Measurements from ENCODE around the gene FAM170B. TPM values are rescaled to one million over a fixed set of nuclear protein-coding genes. Genes with fewer than 3 reads are reported as not detected.

The FAM170B gene
- total RNA-seq, 1 experiment from 2014 or later = not detected

DNA sequence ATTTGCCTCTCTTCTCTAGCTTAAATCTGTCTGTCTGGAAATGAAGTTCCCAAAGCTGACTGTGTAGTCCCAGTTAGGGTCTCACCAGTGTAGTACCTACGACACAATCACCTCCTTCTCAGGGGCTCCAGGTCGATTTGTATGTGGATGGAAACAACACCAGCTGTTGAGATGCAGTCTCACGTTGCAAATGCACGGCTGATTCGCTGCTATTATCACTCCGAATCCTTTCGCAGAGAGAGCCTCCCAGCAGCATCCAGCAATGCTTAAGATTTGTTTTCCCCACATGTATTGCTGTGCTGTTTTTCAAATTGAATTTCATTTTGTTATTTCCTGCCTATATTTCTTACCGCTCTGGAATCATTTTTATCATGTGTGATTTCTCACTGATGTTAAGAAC is 34.8 kb downstream of the FAM170B start:
- Histone ChIP-seq H3K9me2 (replicated peaks; ENCODE audit: low read length) (no peaks in the 10 kb centered on the region), H3K4me1 (ENCODE audit: insufficient read depth, low read length) (no peaks in the 10 kb centered on the region), H3K9ac (ENCODE audit: low read length) (no peak overlapping the region), H3K36me3 (ENCODE audit: low read depth, low read length) (no peaks in the 10 kb centered on the region), H3K4me3 (ENCODE audit: low read length) (no peak overlapping the region), H3K27me3 (ENCODE audit: low read length) (peaks cover 93% of the 10 kb centered on the region), H3F3A (ENCODE audit: low read length, unreplicated experiment) (no peaks in the 10 kb centered on the region), H3K4me2 (ENCODE audit: low read length) (no peak overlapping the region), H2AFZ (ENCODE audit: low read length) (no peak overlapping the region), H4K20me1 (ENCODE audit: low read length) (no peaks in the 10 kb centered on the region), H3K79me2 (ENCODE audit: low read length) (no peaks in the 10 kb centered on the region), H3K27ac (ENCODE audit: low read length) (no peak overlapping the region), H3K9me3 (ENCODE audit: low read length) (no peaks in the 10 kb centered on the region)
- TF ChIP-seq EZH2 (IDR thresholded peaks at IDR 0.05; ENCODE audit: low read length, unreplicated experiment) = no peak
- TF ChIP-seq, protein P1, sequence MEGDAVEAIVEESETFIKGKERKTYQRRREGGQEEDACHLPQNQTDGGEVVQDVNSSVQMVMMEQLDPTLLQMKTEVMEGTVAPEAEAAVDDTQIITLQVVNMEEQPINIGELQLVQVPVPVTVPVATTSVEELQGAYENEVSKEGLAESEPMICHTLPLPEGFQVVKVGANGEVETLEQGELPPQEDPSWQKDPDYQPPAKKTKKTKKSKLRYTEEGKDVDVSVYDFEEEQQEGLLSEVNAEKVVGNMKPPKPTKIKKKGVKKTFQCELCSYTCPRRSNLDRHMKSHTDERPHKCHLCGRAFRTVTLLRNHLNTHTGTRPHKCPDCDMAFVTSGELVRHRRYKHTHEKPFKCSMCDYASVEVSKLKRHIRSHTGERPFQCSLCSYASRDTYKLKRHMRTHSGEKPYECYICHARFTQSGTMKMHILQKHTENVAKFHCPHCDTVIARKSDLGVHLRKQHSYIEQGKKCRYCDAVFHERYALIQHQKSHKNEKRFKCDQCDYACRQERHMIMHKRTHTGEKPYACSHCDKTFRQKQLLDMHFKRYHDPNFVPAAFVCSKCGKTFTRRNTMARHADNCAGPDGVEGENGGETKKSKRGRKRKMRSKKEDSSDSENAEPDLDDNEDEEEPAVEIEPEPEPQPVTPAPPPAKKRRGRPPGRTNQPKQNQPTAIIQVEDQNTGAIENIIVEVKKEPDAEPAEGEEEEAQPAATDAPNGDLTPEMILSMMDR (conservative IDR thresholded peaks at IDR 0.05; ENCODE audit: low read depth, low read length) = no peak
- no peak for TF ChIP-seq EZH2phosphoT487 (IDR thresholded peaks at IDR 0.05; ENCODE audit: borderline replicate concordance, low read length)
- ChIA-PET CTCF (no interaction called here), POLR2A (ENCODE audit: unreplicated experiment) (no interaction called here)
- ATAC-seq = no peak
- intact Hi-C loops (cut with micrococcal nuclease) = no loop called here
- no peak for DNase-seq
- BruUV-seq (replicated peaks) = no TSS peak

DNA sequence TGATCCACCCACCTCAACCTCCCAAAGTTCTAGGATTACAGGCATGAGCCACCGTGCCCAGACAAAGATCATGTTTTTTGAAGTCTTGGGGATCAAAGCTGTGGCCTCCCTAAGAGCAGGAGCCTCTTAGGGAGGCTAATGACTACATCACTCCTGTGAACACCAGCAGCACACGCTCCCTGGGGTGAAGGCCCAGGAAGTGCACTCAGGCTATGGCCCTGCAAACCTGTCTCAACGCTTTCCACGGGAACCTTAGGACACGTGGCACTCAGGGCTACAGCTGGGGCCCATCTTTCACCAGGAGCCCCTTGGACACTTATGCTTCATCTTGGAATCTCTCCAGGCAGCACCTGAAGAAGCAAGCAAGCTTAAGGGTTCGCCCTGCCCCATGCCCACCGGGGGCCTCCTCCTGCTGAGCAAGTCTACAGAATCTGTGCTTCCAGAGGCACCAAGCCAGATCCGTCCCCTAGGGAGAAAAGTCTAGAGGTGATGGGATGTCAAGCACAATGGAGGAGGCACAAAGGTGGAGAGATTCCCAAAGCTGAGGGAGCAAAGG is 36.9 kb downstream of the FAM170B start:
- TF ChIP-seq EZH2 (IDR thresholded peaks at IDR 0.05; ENCODE audit: low read length, unreplicated experiment) = no peak
- TF ChIP-seq, protein P1 (conservative IDR thresholded peaks at IDR 0.05; ENCODE audit: low read depth, low read length) = no peak
- no peak for TF ChIP-seq EZH2phosphoT487 (IDR thresholded peaks at IDR 0.05; ENCODE audit: borderline replicate concordance, low read length)
- Histone ChIP-seq H3F3A (ENCODE audit: low read length, unreplicated experiment) (no peaks in the 10 kb centered on the region), H3K4me1 (ENCODE audit: insufficient read depth, low read length) (no peaks in the 10 kb centered on the region), H3K36me3 (ENCODE audit: low read depth, low read length) (no peaks in the 10 kb centered on the region), H2AFZ (ENCODE audit: low read length) (no peak overlapping the region), H4K20me1 (ENCODE audit: low read length) (no peaks in the 10 kb centered on the region), H3K4me3 (ENCODE audit: low read length) (no peak overlapping the region), H3K79me2 (ENCODE audit: low read length) (no peaks in the 10 kb centered on the region), H3K27me3 (ENCODE audit: low read length) (peaks cover 90% of the 10 kb centered on the region), H3K9me2 (replicated peaks; ENCODE audit: low read length) (no peaks in the 10 kb centered on the region), H3K4me2 (ENCODE audit: low read length) (no peak overlapping the region), H3K27ac (ENCODE audit: low read length) (no peak overlapping the region), H3K9me3 (ENCODE audit: low read length) (no peaks in the 10 kb centered on the region), H3K9ac (ENCODE audit: low read length) (no peak overlapping the region)
- ATAC-seq = no peak
- DNase-seq = no peak
- POLR2A ChIA-PET (ENCODE audit: unreplicated experiment) = no interaction called here
- CTCF ChIA-PET = no interaction called here
- BruUV-seq (replicated peaks) = no TSS peak
- intact Hi-C loops (cut with micrococcal nuclease) = no loop called here

DNA sequence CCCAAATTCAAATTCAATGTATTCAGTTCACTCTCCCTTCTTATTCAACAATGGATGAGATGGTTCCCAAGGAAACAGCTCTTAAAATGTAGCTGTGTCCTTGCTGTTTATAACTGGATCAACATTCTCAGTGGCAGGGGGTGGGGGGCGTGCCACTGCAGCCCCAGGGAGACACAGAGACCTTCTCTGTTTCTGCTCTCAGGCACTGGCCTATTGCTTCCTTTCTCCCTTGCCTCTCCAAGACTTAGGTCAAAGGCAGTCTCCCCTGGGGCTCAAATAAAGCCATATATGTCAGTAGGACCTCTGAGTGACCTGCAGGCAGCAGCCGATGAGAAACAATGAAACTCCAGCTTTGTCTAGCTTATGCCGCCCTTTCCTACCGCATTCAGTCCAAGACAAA is 39.2 kb downstream of the FAM170B start:
- Histone ChIP-seq H3K4me3 (ENCODE audit: low read length) (no peak overlapping the region), H3K9ac (ENCODE audit: low read length) (no peak overlapping the region), H3K9me3 (ENCODE audit: low read length) (no peaks in the 10 kb centered on the region), H3K9me2 (replicated peaks; ENCODE audit: low read length) (no peaks in the 10 kb centered on the region), H3K27ac (ENCODE audit: low read length) (no peak overlapping the region), H4K20me1 (ENCODE audit: low read length) (no peaks in the 10 kb centered on the region), H3K79me2 (ENCODE audit: low read length) (no peaks in the 10 kb centered on the region), H3F3A (ENCODE audit: low read length, unreplicated experiment) (no peaks in the 10 kb centered on the region), H3K27me3 (ENCODE audit: low read length) (peaks cover 90% of the 10 kb centered on the region), H3K4me1 (ENCODE audit: insufficient read depth, low read length) (no peaks in the 10 kb centered on the region), H2AFZ (ENCODE audit: low read length) (no peak overlapping the region), H3K36me3 (ENCODE audit: low read depth, low read length) (no peaks in the 10 kb centered on the region), H3K4me2 (ENCODE audit: low read length) (no peak overlapping the region)
- ATAC-seq (no peak), DNase-seq (no peak)
- no peak for TF ChIP-seq EZH2phosphoT487 (IDR thresholded peaks at IDR 0.05; ENCODE audit: borderline replicate concordance, low read length)
- no peak for TF ChIP-seq EZH2 (IDR thresholded peaks at IDR 0.05; ENCODE audit: low read length, unreplicated experiment)
- TF ChIP-seq, protein P1 (conservative IDR thresholded peaks at IDR 0.05; ENCODE audit: low read depth, low read length) = no peak
- no TSS peak for BruUV-seq (replicated peaks)
- intact Hi-C loops (cut with micrococcal nuclease) = no loop called here
- CTCF ChIA-PET = no interaction called here
- POLR2A ChIA-PET (ENCODE audit: unreplicated experiment) = no interaction called here

All from PC-3 (cell line).